SK-N-SH (cell line): ENCODE results near the gene RPH3AL. TPM values are rescaled to one million over a fixed set of nuclear protein-coding genes. Genes with fewer than 3 reads are reported as not detected.

ENCODE experiments used
- CTCF ChIA-PET: fragments of 300-600, 350-600 bp; formaldehyde crosslinking; extraction: SDS; loops from one replicate; lab custom pipeline; 2021; lab: Yijun Ruan, JAX
- POLR2A ChIA-PET: fragments of 350-600 bp; sonication (Branson Sonifier 250); formaldehyde crosslinking; extraction: SDS; loops from one replicate; lab custom pipeline; 2020; ENCODE audit warnings: antibody characterized with exemption, inconsistent platforms; lab: Yijun Ruan, JAX
- DNase-seq: peaks from one replicate; pipeline ENCODE4 v3.0.0; 2012
- H2AFZ ChIP-seq: fragments of 200-600 bp; sonication (generic); 2 replicates; pipeline ENCODE4 v1.8.1; 2016; ENCODE audit warnings: antibody characterized with exemption, mild to moderate bottlenecking, low read depth
- H3F3A ChIP-seq: fragments of 200-600 bp; sonication (generic); replicated peaks from 2 replicates; pipeline ENCODE3; 2016; ENCODE audit warnings: antibody characterized with exemption, mild to moderate bottlenecking; ENCODE audit not compliant: insufficient read depth
- H3K27ac ChIP-seq, 2 experiments: fragments of 200-500 bp in 1 of 2; fragments of 200-600 bp in 1 of 2; sonication (Bioruptor generic) in 1 of 2; sonication (generic), shearing (Covaris generic) in 1 of 2; 2 replicates each; pipeline versions ENCODE4 v1.5.1 to v1.6.1; 2014 to 2016; ENCODE audit warnings: low read depth in 2 of 2, inconsistent platforms in 1 of 2, low read length in 1 of 2, mild to moderate bottlenecking in 1 of 2, mixed read lengths in 1 of 2
- H3K27me3 ChIP-seq: fragments of 200-600 bp; sonication (generic), shearing (Covaris generic); 2 replicates; pipeline ENCODE4 v1.6.1; 2016; ENCODE audit warnings: mixed run types; ENCODE audit not compliant: insufficient read depth
- H3K36me3 ChIP-seq, 2 experiments: fragments of 200-500 bp in 1 of 2; fragments of 200-600 bp in 1 of 2; sonication (Bioruptor generic) in 1 of 2; sonication (generic) in 1 of 2; replicated peaks in 1 of 2; 2 replicates each; pipeline versions ENCODE3 to v1.5.1; 2014 to 2016; ENCODE audit warnings: low read length in 1 of 2, mild to moderate bottlenecking in 1 of 2; ENCODE audit not compliant: insufficient read depth in 2 of 2, control insufficient read depth in 1 of 2
- H3K4me1 ChIP-seq, 2 experiments: fragments of 200-500 bp in 1 of 2; fragments of 200-600 bp in 1 of 2; sonication (Bioruptor generic) in 1 of 2; sonication (generic), shearing (Covaris generic) in 1 of 2; 2 replicates each; pipeline versions ENCODE4 v1.5.1 to v1.6.1; 2014 to 2016; ENCODE audit warnings: low read depth in 1 of 2, low read length in 1 of 2, mixed run types in 1 of 2; ENCODE audit not compliant: insufficient read depth in 2 of 2, control insufficient read depth in 1 of 2
- H3K4me2 ChIP-seq: fragments of 200-600 bp; sonication (generic), shearing (Covaris generic); 2 replicates; pipeline ENCODE4 v1.6.1; 2017; ENCODE audit warnings: mixed run types
- H3K4me3 ChIP-seq, 2 experiments: fragments of 200-500 bp in 1 of 2; fragments of 200-600 bp in 1 of 2; sonication (Bioruptor generic) in 1 of 2; sonication (generic), shearing (Covaris generic) in 1 of 2; 2 replicates each; pipeline versions ENCODE4 v1.5.1 to v1.8.1; 2014 to 2016; ENCODE audit warnings: low read depth in 2 of 2, inconsistent platforms in 1 of 2, low read length in 1 of 2, mild to moderate bottlenecking in 1 of 2, mixed read lengths in 1 of 2, moderate library complexity in 1 of 2
- H3K79me2 ChIP-seq: fragments of 200-600 bp; sonication (generic); 2 replicates; pipeline ENCODE4 v1.8.1; 2017; ENCODE audit warnings: mild to moderate bottlenecking; ENCODE audit not compliant: insufficient read depth
- H3K9ac ChIP-seq: fragments of 200-600 bp; sonication (generic); 2 replicates; pipeline ENCODE4 v1.6.1; 2017; ENCODE audit warnings: mixed run types
- H3K9me2 ChIP-seq: fragments of 200-600 bp; sonication (generic); 2 replicates; pipeline ENCODE4 v1.6.1; 2017; ENCODE audit warnings: mixed run types
- H3K9me3 ChIP-seq: fragments of 200-600 bp; sonication (generic); 2 replicates; pipeline ENCODE4 v1.6.1; 2017; ENCODE audit warnings: mixed run types, mild to moderate bottlenecking, moderate library complexity
- H4K20me1 ChIP-seq: fragments of 200-600 bp; sonication (generic); 2 replicates; pipeline ENCODE4 v1.6.1; 2017; ENCODE audit warnings: mild to moderate bottlenecking, mixed run types; ENCODE audit not compliant: insufficient read depth
- CTCF ChIP-seq: fragments of 200-600 bp; sonication (generic); IDR thresholded peaks from 2 replicates; pipeline ENCODE4 v1.6.1; 2017; ENCODE audit warnings: antibody characterized with exemption, mild to moderate bottlenecking, moderate library complexity
- ELF1 ChIP-seq: IDR thresholded peaks from 2 replicates; pipeline ENCODE4 v1.4.0; 2012
- EP300 ChIP-seq, 2 experiments: IDR thresholded peaks; 2 replicates each; pipeline versions ENCODE4 v1.4.0 to v1.6.1; 2012; ENCODE audit warnings: borderline replicate concordance in 1 of 2, low read depth in 1 of 2, low read length in 1 of 2
- FOXM1 ChIP-seq: IDR thresholded peaks from 2 replicates; pipeline ENCODE4 v1.4.0; 2012; ENCODE audit warnings: low read depth, mild to moderate bottlenecking
- MAX ChIP-seq: IDR thresholded peaks from 2 replicates; pipeline ENCODE4 v1.4.0; 2012; ENCODE audit warnings: low read depth
- NFIC ChIP-seq: IDR thresholded peaks from 2 replicates; pipeline ENCODE4 v1.4.0; 2012; ENCODE audit warnings: borderline replicate concordance
- NRF1 ChIP-seq: IDR thresholded peaks from 2 replicates; pipeline ENCODE4 v1.6.1; 2012; ENCODE audit warnings: low read depth, mild to moderate bottlenecking, low read length
- POLR2AphosphoS5 ChIP-seq: IDR thresholded peaks from 2 replicates; pipeline ENCODE4 v1.6.1; 2012; ENCODE audit warnings: low read depth, low read length
- RAD21 ChIP-seq: IDR thresholded peaks from 2 replicates; pipeline ENCODE4 v1.6.1; 2012; ENCODE audit warnings: mild to moderate bottlenecking, low read length
- RCOR1 ChIP-seq: fragments of 150-350 bp; IDR thresholded peaks from 2 replicates; pipeline ENCODE4 v1.6.1; 2017; ENCODE audit warnings: antibody characterized with exemption, low read length
- REST ChIP-seq: IDR thresholded peaks from 2 replicates; pipeline ENCODE4 v1.6.1; 2012; ENCODE audit warnings: mild to moderate bottlenecking, low read depth, low read length, moderate library complexity
- SIN3A ChIP-seq: IDR thresholded peaks from 2 replicates; pipeline ENCODE4 v1.6.1; 2012; ENCODE audit warnings: low read depth, mild to moderate bottlenecking, low read length, moderate library complexity, borderline replicate concordance
- USF2 ChIP-seq: fragments of 150-350 bp; IDR thresholded peaks from 2 replicates; pipeline ENCODE4 v1.6.1; 2017; ENCODE audit warnings: antibody characterized with exemption, low read length, low read depth, borderline replicate concordance
- WGBS: methylation state at CpG from one replicate; pipeline ENCODE4 v1.1.6; 2017; ENCODE audit warnings: low lambda C conversion rate; 5-methylcytosine and 5-hydroxymethylcytosine counted together
- polyA plus RNA-seq, 3 experiments: library from polyadenylated mRNA; depleted of rRNA; stranded (reverse); fragments of >200 nt; gene quantifications; 2 replicates each; pipeline ENCODE4 v1.2.3, GENCODE V29; 2012

Gene RPH3AL
- polyA plus RNA-seq, 1 of the 3 experiments (the other 2 are of a cell fraction) = 2.9 TPM

- Histone ChIP-seq H3K36me3 (no peaks in the 10 kb centered on the region), H3K4me1 (no peaks in the 10 kb centered on the region; a peak in 1 of 4 replicates), H3K79me2 (no peaks in the 10 kb centered on the region), H3K27me3 (no peaks in the 10 kb centered on the region), H3K4me3 (no peak overlapping the region), H3K4me2 (no peak overlapping the region), H3K9me3 (no peaks in the 10 kb centered on the region), H3K9ac (no peak overlapping the region), H3K9me2 (no peaks in the 10 kb centered on the region), H2AFZ (no peak overlapping the region), H3K27ac (no peak overlapping the region), H3F3A (no peaks in the 10 kb centered on the region), H4K20me1 (no peaks in the 10 kb centered on the region)
- WGBS = 89% methylated on average over 20 of the region's 35 CpGs
- CTCF ChIA-PET = no interaction called here
- DNase-seq = no peak
- TF ChIP-seq RCOR1 = no peak
- no peak for TF ChIP-seq NFIC
- TF ChIP-seq SIN3A = no peak
- POLR2A ChIA-PET = no interaction called here
These were observed 31.1 kb downstream of the RPH3AL start for GRCh38 chr17:321386-321941.

GRCh38 chr17:320809-321385 is 31.7 kb downstream of the RPH3AL start:
- no peak for DNase-seq
- Histone ChIP-seq H3K4me2 (no peak overlapping the region), H4K20me1 (no peaks in the 10 kb centered on the region), H3K79me2 (no peaks in the 10 kb centered on the region), H3K4me3 (no peak overlapping the region), H3K4me1 (no peaks in the 10 kb centered on the region; a peak in 1 of 4 replicates), H3K27me3 (no peaks in the 10 kb centered on the region), H3K36me3 (no peaks in the 10 kb centered on the region), H3F3A (no peaks in the 10 kb centered on the region), H2AFZ (no peak overlapping the region), H3K9ac (no peak overlapping the region), H3K27ac (no peak overlapping the region), H3K9me3 (no peaks in the 10 kb centered on the region), H3K9me2 (no peaks in the 10 kb centered on the region)
- CTCF ChIA-PET = interaction anchor here (0.7 to 1.0 kb wide), 2 partner anchors 9 to 56 kb away, joined by 3 read pairs; no protein-coding TSS in a partner anchor
- TF ChIP-seq USF2 (no peak), CTCF (no peak), RAD21 (no peak), FOXM1 (no peak), RCOR1 (no peak), NRF1 (no peak), MAX (no peak), ELF1 (no peak), EP300 (IDR thresholded peaks at IDR 0.05; ENCODE audit: borderline replicate concordance in 1 of 2, low read depth in 1 of 2, low read length in 1 of 2) (no peak), POLR2AphosphoS5 (no peak), REST (no peak)
- POLR2A ChIA-PET = no interaction called here
- 79% methylated on average over 10 of the region's 25 CpGs for WGBS
